Lung (tissue), 12 donors: ENCODE measurements around the gene DCAF8. TPM values are rescaled to one million over a fixed set of nuclear protein-coding genes. Genes with fewer than 3 reads are reported as not detected.

ENCODE experiments used
- ATAC-seq: fragments of 200-7000 bp; cut with Tn5 transposase; one replicate; pipeline ENCODE4 v1.9.1; 2020; ENCODE audit warnings: moderate number of reproducible peaks; ENCODE audit not compliant: insufficient read depth, low FRiP score
- DNase-seq, 3 donors: peaks; one replicate each; pipeline ENCODE4 v3.0.0-alpha.2; 2013 to 2017
- H3K27ac ChIP-seq, 2 donors: one replicate each; pipeline ENCODE4 v1.5.1; 2013; ENCODE audit warnings: mild to moderate bottlenecking in 2 of 2, moderate library complexity in 2 of 2, control low read depth in 1 of 2, inconsistent platforms in 1 of 2, low read depth in 1 of 2, low read length in 1 of 2
- H3K27me3 ChIP-seq, 3 donors: one replicate each; pipeline ENCODE4 v1.5.1; 2013; ENCODE audit warnings: low read length in 2 of 3; ENCODE audit not compliant: control insufficient read depth in 3 of 3, insufficient read depth in 3 of 3
- H3K36me3 ChIP-seq, 4 donors: one replicate each; pipeline ENCODE4 v1.5.1; 2013; ENCODE audit warnings: low read length in 4 of 4, mild to moderate bottlenecking in 1 of 4, moderate library complexity in 1 of 4; ENCODE audit not compliant: control insufficient read depth in 4 of 4, insufficient read depth in 4 of 4
- H3K4me1 ChIP-seq, 5 donors: one replicate each; pipeline ENCODE4 v1.5.1; 2013; ENCODE audit warnings: low read length in 5 of 5, mild to moderate bottlenecking in 2 of 5, moderate library complexity in 1 of 5; ENCODE audit not compliant: control insufficient read depth in 5 of 5, insufficient read depth in 5 of 5
- H3K4me3 ChIP-seq: one replicate; pipeline ENCODE4 v1.5.1; 2013; ENCODE audit warnings: mild to moderate bottlenecking, control low read depth, moderate library complexity
- H3K9ac ChIP-seq, 2 donors: one replicate each; pipeline ENCODE4 v1.5.1; 2013; ENCODE audit warnings: low read length in 2 of 2, control low read depth in 1 of 2; ENCODE audit not compliant: insufficient read depth in 1 of 2
- H3K9me3 ChIP-seq, 4 donors: one replicate each; pipeline ENCODE4 v1.5.1; 2013; ENCODE audit warnings: low read length in 3 of 4, mild to moderate bottlenecking in 1 of 4, moderate library complexity in 1 of 4; ENCODE audit not compliant: control insufficient read depth in 4 of 4, insufficient read depth in 3 of 4
- CTCF ChIP-seq: IDR thresholded peaks from 2 replicates; pipeline ENCODE4 v1.5.1; 2012; ENCODE audit warnings: mild to moderate bottlenecking; ENCODE audit errors: control extremely low read depth, extremely low read depth
- WGBS, 2 donors: extraction: QIAGEN DNeasy Blood & Tissue Kit; methylation state at CpG; one replicate each; pipeline ENCODE4 v1.1.7; 2013; 5-methylcytosine and 5-hydroxymethylcytosine counted together
- polyA plus RNA-seq, 2 donors: library from polyadenylated mRNA; stranded (reverse); fragments of 200-250 nt; gene quantifications; one replicate each; pipeline ENCODE4 v1.2.1, GENCODE V29; 2013
- total RNA-seq, 2 donors: library from RNA; depleted of rRNA in 1 of 2; stranded (reverse); fragments of >200 nt in 1 of 2; gene quantifications; one replicate each; pipeline ENCODE4 v1.2.1, GENCODE V29; 2014 to 2021
- donor health status: control.
- donor health status: control.
- donor health status: Bipolar disorder and iron deficiency.
- donor health status: healthy.
- donor health status: DM: yes; HTN: yes; CAD: no.

The DCAF8 gene
- total and polyA plus RNA-seq, 4 donors: 64.0 to 207 (median 88.1) TPM

DNA sequence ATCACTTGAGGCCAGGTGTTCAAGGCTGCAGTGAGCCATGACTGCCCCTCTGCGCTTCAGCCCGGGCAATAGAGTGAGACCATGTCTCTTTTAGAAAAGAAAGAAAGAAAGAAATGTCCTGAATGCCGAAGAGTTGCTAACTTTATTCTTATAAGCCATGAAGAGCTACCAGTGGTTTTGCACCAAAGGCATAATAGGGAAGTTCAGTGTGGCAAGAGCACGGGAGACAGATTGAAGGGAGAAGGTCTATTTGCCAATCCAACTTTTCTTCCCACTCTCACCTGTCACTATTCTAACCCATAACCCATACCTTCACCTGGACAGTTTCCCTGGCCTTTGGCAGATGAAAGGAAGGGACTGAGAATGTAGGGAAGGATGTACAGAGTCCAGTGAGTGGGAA lies 61.6 kb downstream of the DCAF8 start:
- H3K9ac ChIP-seq: no peak overlapping the region
- H3K36me3 ChIP-seq: no peaks in the 10 kb centered on the region
- H3K27ac ChIP-seq: no peak overlapping the region
- no peaks in the 10 kb centered on the region for H3K9me3 ChIP-seq
- H3K27me3 ChIP-seq: no peaks in the 10 kb centered on the region
- no peak overlapping the region for H3K4me3 ChIP-seq
- peaks cover 0 to 9% (median 4%) of the 10 kb centered on the region in 5 donors for H3K4me1 ChIP-seq
- no peak for ATAC-seq
- WGBS, 2 donors: 79 to 81% methylated on average over 4 of the region's 4 CpGs
- TF ChIP-seq CTCF: no peak
- DNase-seq: no peak

- H3K4me3 ChIP-seq: no peak overlapping the region
- H3K4me1 ChIP-seq: peaks cover 0 to 9% (median 2%) of the 10 kb centered on the region in 5 donors
- TF ChIP-seq CTCF: no peak
- DNase-seq: no peak
- H3K27me3 ChIP-seq: no peaks in the 10 kb centered on the region
- H3K9me3 ChIP-seq: no peaks in the 10 kb centered on the region
- H3K9ac ChIP-seq: no peak overlapping the region
- no peaks in the 10 kb centered on the region for H3K36me3 ChIP-seq
- 96 to 97% methylated on average over 4 of the region's 4 CpGs for WGBS, 2 donors
- ATAC-seq: no peak
- H3K27ac ChIP-seq: no peak overlapping the region
Observed at GRCh38 chr1:160197231-160197630, 65.1 kb downstream of the DCAF8 start.

DNA sequence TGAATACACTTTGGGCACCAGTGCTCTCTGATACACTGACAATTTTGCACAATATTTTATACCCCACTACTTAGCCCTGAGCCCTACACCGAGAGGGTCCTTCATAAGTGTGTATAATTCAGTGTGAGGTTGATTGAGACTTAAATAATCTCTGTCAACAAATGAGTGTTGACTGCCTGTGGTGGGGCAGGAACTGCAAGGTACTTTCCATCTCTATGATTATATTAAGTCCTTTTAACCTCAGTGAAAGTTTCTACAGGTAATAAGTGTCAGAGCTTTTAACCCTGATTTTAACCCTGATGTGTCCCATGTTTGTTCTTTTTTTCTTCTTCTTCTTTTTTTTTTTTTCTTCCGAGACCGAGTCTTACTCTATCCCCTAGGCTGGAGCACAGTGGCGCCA lies 66.2 kb downstream of the DCAF8 start:
- TF ChIP-seq CTCF: no peak
- Histone ChIP-seq H3K9ac (no peak overlapping the region), H3K4me1 (peaks cover 0 to 9% (median 2%) of the 10 kb centered on the region in 5 donors), H3K27me3 (no peaks in the 10 kb centered on the region), H3K9me3 (no peaks in the 10 kb centered on the region), H3K36me3 (no peaks in the 10 kb centered on the region), H3K27ac (no peak overlapping the region), H3K4me3 (no peak overlapping the region)
- ATAC-seq (no peak), DNase-seq (no peak)
- 85 to 90% methylated on average over 4 of the region's 4 CpGs for WGBS, 2 donors

- no peak overlapping the region for H3K27ac ChIP-seq
- 83 to 98% methylated on average over 2 of the region's 2 CpGs for WGBS, 2 donors
- no peak for ATAC-seq
Observed at GRCh38 chr1:160194737-160195059, 67.7 kb downstream of the DCAF8 start.

More at GRCh38 chr1:160194737-160195059, 67.7 kb downstream of the DCAF8 start:
- no peak for TF ChIP-seq CTCF
- H3K4me3 ChIP-seq: no peak overlapping the region
- peaks cover 0 to 14% (median 3%) of the 10 kb centered on the region in 5 donors for H3K4me1 ChIP-seq
- H3K27me3 ChIP-seq: no peaks in the 10 kb centered on the region
- no peak overlapping the region for H3K9ac ChIP-seq
- no peak for DNase-seq
- H3K36me3 ChIP-seq: no peaks in the 10 kb centered on the region
- H3K9me3 ChIP-seq: no peaks in the 10 kb centered on the region
